ENCODE data around the gene COG7.

COG7 gene

GRCh38 chr16:23423496-23424049, 29.4 kb downstream of the COG7 start:
- H3K4me3 ChIP-seq (ENCODE audit: low read depth in 1 of 5, low read length in 5 of 5): no peak overlapping the region
- H3K9ac ChIP-seq (ENCODE audit: low read length in 5 of 5): peak overlapping the region in 1 of 5 donors; percentile 62
- peaks cover 3 to 31% (median 13%) of the 10 kb centered on the region in 5 donors for H3K36me3 ChIP-seq (ENCODE audit: control insufficient read depth in 5 of 5, insufficient read depth in 5 of 5, low read length in 5 of 5)
- no peaks in the 10 kb centered on the region for H3K9me3 ChIP-seq (ENCODE audit: control insufficient read depth in 5 of 5, low read length in 5 of 5)
- H3K27me3 ChIP-seq (ENCODE audit: control insufficient read depth in 5 of 5, insufficient read depth in 4 of 5, low read length in 5 of 5): no peaks in the 10 kb centered on the region
- H3K4me1 ChIP-seq (ENCODE audit: control insufficient read depth in 5 of 5, insufficient read depth in 5 of 5, low read length in 5 of 5): peaks cover 0 to 16% (median 7%) of the 10 kb centered on the region in 5 donors
- peak overlapping the region; percentile 46 for H3K27ac ChIP-seq (ENCODE audit: low read depth, low read length)

- Histone ChIP-seq H3K27ac (ENCODE audit: low read depth, low read length) (no peak overlapping the region), H3K36me3 (ENCODE audit: control insufficient read depth in 5 of 5, insufficient read depth in 5 of 5, low read length in 5 of 5) (peaks cover 8 to 50% (median 43%) of the 10 kb centered on the region in 5 donors), H3K9me3 (ENCODE audit: control insufficient read depth in 5 of 5, low read length in 5 of 5) (no peaks in the 10 kb centered on the region), H3K4me1 (ENCODE audit: control insufficient read depth in 5 of 5, insufficient read depth in 5 of 5, low read length in 5 of 5) (peaks cover 0 to 16% (median 7%) of the 10 kb centered on the region in 5 donors), H3K27me3 (ENCODE audit: control insufficient read depth in 5 of 5, insufficient read depth in 4 of 5, low read length in 5 of 5) (no peaks in the 10 kb centered on the region), H3K9ac (ENCODE audit: low read length in 5 of 5) (no peak overlapping the region), H3K4me3 (ENCODE audit: low read depth in 1 of 5, low read length in 5 of 5) (no peak overlapping the region)
Measured at GRCh38 chr16:23420011-23420410, 33.0 kb downstream of the COG7 start.

GRCh38 chr16:23416816-23417215, 36.2 kb downstream of the COG7 start:
- H3K4me1 ChIP-seq (ENCODE audit: control insufficient read depth in 5 of 5, insufficient read depth in 5 of 5, low read length in 5 of 5): no peaks in the 10 kb centered on the region
- H3K4me3 ChIP-seq (ENCODE audit: low read depth in 1 of 5, low read length in 5 of 5): no peak overlapping the region
- peaks cover 21 to 69% (median 63%) of the 10 kb centered on the region in 5 donors for H3K36me3 ChIP-seq (ENCODE audit: control insufficient read depth in 5 of 5, insufficient read depth in 5 of 5, low read length in 5 of 5)
- H3K9ac ChIP-seq (ENCODE audit: low read length in 5 of 5): no peak overlapping the region
- H3K9me3 ChIP-seq (ENCODE audit: control insufficient read depth in 5 of 5, low read length in 5 of 5): no peaks in the 10 kb centered on the region
- H3K27ac ChIP-seq (ENCODE audit: low read depth, low read length): no peak overlapping the region
- H3K27me3 ChIP-seq (ENCODE audit: control insufficient read depth in 5 of 5, insufficient read depth in 4 of 5, low read length in 5 of 5): no peaks in the 10 kb centered on the region

- Histone ChIP-seq H3K36me3 (ENCODE audit: control insufficient read depth in 5 of 5, insufficient read depth in 5 of 5, low read length in 5 of 5) (peaks cover 28 to 85% (median 74%) of the 10 kb centered on the region in 5 donors), H3K4me1 (ENCODE audit: control insufficient read depth in 5 of 5, insufficient read depth in 5 of 5, low read length in 5 of 5) (no peaks in the 10 kb centered on the region), H3K9ac (ENCODE audit: low read length in 5 of 5) (no peak overlapping the region), H3K27me3 (ENCODE audit: control insufficient read depth in 5 of 5, insufficient read depth in 4 of 5, low read length in 5 of 5) (no peaks in the 10 kb centered on the region), H3K4me3 (ENCODE audit: low read depth in 1 of 5, low read length in 5 of 5) (no peak overlapping the region), H3K27ac (ENCODE audit: low read depth, low read length) (no peak overlapping the region), H3K9me3 (ENCODE audit: control insufficient read depth in 5 of 5, low read length in 5 of 5) (no peaks in the 10 kb centered on the region)
Measured at GRCh38 chr16:23414731-23415130, 38.3 kb downstream of the COG7 start.

- H3K4me1 ChIP-seq (ENCODE audit: control insufficient read depth in 5 of 5, insufficient read depth in 5 of 5, low read length in 5 of 5): peaks cover 0 to 6% (median 0%) of the 10 kb centered on the region in 5 donors
- no peak overlapping the region for H3K4me3 ChIP-seq (ENCODE audit: low read depth in 1 of 5, low read length in 5 of 5)
- no peak overlapping the region for H3K9ac ChIP-seq (ENCODE audit: low read length in 5 of 5)
- no peak overlapping the region for H3K27ac ChIP-seq (ENCODE audit: low read depth, low read length)
- no peaks in the 10 kb centered on the region for H3K27me3 ChIP-seq (ENCODE audit: control insufficient read depth in 5 of 5, insufficient read depth in 4 of 5, low read length in 5 of 5)
- H3K36me3 ChIP-seq (ENCODE audit: control insufficient read depth in 5 of 5, insufficient read depth in 5 of 5, low read length in 5 of 5): peaks cover 25 to 88% (median 74%) of the 10 kb centered on the region in 5 donors
- H3K9me3 ChIP-seq (ENCODE audit: control insufficient read depth in 5 of 5, low read length in 5 of 5): no peaks in the 10 kb centered on the region
Measured at GRCh38 chr16:23410176-23410575, 42.8 kb downstream of the COG7 start.

- Histone ChIP-seq H3K27me3 (ENCODE audit: control insufficient read depth in 5 of 5, insufficient read depth in 4 of 5, low read length in 5 of 5) (no peaks in the 10 kb centered on the region), H3K36me3 (ENCODE audit: control insufficient read depth in 5 of 5, insufficient read depth in 5 of 5, low read length in 5 of 5) (peaks cover 25 to 88% (median 74%) of the 10 kb centered on the region in 5 donors), H3K4me1 (ENCODE audit: control insufficient read depth in 5 of 5, insufficient read depth in 5 of 5, low read length in 5 of 5) (peaks cover 0 to 6% (median 0%) of the 10 kb centered on the region in 5 donors), H3K27ac (ENCODE audit: low read depth, low read length) (no peak overlapping the region), H3K4me3 (ENCODE audit: low read depth in 1 of 5, low read length in 5 of 5) (no peak overlapping the region), H3K9me3 (ENCODE audit: control insufficient read depth in 5 of 5, low read length in 5 of 5) (no peaks in the 10 kb centered on the region), H3K9ac (ENCODE audit: low read length in 5 of 5) (no peak overlapping the region)
Measured at GRCh38 chr16:23409522-23409921, 43.5 kb downstream of the COG7 start.

- Histone ChIP-seq H3K9ac (ENCODE audit: low read length in 5 of 5) (no peak overlapping the region), H3K36me3 (ENCODE audit: control insufficient read depth in 5 of 5, insufficient read depth in 5 of 5, low read length in 5 of 5) (peaks cover 23 to 87% (median 74%) of the 10 kb centered on the region in 5 donors), H3K4me3 (ENCODE audit: low read depth in 1 of 5, low read length in 5 of 5) (no peak overlapping the region), H3K27ac (ENCODE audit: low read depth, low read length) (no peak overlapping the region), H3K9me3 (ENCODE audit: control insufficient read depth in 5 of 5, low read length in 5 of 5) (no peaks in the 10 kb centered on the region), H3K4me1 (ENCODE audit: control insufficient read depth in 5 of 5, insufficient read depth in 5 of 5, low read length in 5 of 5) (peaks cover 0 to 6% (median 0%) of the 10 kb centered on the region in 5 donors), H3K27me3 (ENCODE audit: control insufficient read depth in 5 of 5, insufficient read depth in 4 of 5, low read length in 5 of 5) (no peaks in the 10 kb centered on the region)
Measured at GRCh38 chr16:23408823-23409298, 44.1 kb downstream of the COG7 start.

- peaks cover 19 to 87% (median 73%) of the 10 kb centered on the region in 5 donors for H3K36me3 ChIP-seq (ENCODE audit: control insufficient read depth in 5 of 5, insufficient read depth in 5 of 5, low read length in 5 of 5)
- H3K9ac ChIP-seq (ENCODE audit: low read length in 5 of 5): no peak overlapping the region
- H3K27ac ChIP-seq (ENCODE audit: low read depth, low read length): no peak overlapping the region
- H3K4me1 ChIP-seq (ENCODE audit: control insufficient read depth in 5 of 5, insufficient read depth in 5 of 5, low read length in 5 of 5): peaks cover 0 to 6% (median 0%) of the 10 kb centered on the region in 5 donors
- no peaks in the 10 kb centered on the region for H3K9me3 ChIP-seq (ENCODE audit: control insufficient read depth in 5 of 5, low read length in 5 of 5)
- H3K4me3 ChIP-seq (ENCODE audit: low read depth in 1 of 5, low read length in 5 of 5): no peak overlapping the region
- H3K27me3 ChIP-seq (ENCODE audit: control insufficient read depth in 5 of 5, insufficient read depth in 4 of 5, low read length in 5 of 5): no peaks in the 10 kb centered on the region
Measured at GRCh38 chr16:23408242-23408822, 44.7 kb downstream of the COG7 start.

- Histone ChIP-seq H3K27me3 (ENCODE audit: control insufficient read depth in 5 of 5, insufficient read depth in 4 of 5, low read length in 5 of 5) (no peaks in the 10 kb centered on the region), H3K9ac (ENCODE audit: low read length in 5 of 5) (no peak overlapping the region), H3K4me3 (ENCODE audit: low read depth in 1 of 5, low read length in 5 of 5) (no peak overlapping the region), H3K36me3 (ENCODE audit: control insufficient read depth in 5 of 5, insufficient read depth in 5 of 5, low read length in 5 of 5) (peaks cover 20 to 88% (median 78%) of the 10 kb centered on the region in 5 donors), H3K9me3 (ENCODE audit: control insufficient read depth in 5 of 5, low read length in 5 of 5) (no peaks in the 10 kb centered on the region), H3K4me1 (ENCODE audit: control insufficient read depth in 5 of 5, insufficient read depth in 5 of 5, low read length in 5 of 5) (peaks cover 0 to 6% (median 0%) of the 10 kb centered on the region in 5 donors), H3K27ac (ENCODE audit: low read depth, low read length) (no peak overlapping the region)
Measured at GRCh38 chr16:23407436-23408127, 45.4 kb downstream of the COG7 start.
